H1 (cell line): ENCODE measurements around the gene NHEJ1. TPM values are rescaled to one million over a fixed set of nuclear protein-coding genes. Genes with fewer than 3 reads are reported as not detected.

Source experiments
- ASH2L ChIP-seq: fragments of 200-600, 300-600 bp; sonication (generic); IDR thresholded peaks from one replicate; pipeline ENCODE4 v1.7.1; 2017; ENCODE audit warnings: low read length
- SIRT6 ChIP-seq: IDR thresholded peaks from one replicate; pipeline ENCODE4 v1.7.1; 2012; ENCODE audit warnings: low read length, inconsistent platforms
- polyA plus RNA-seq, 7 experiments: library from polyadenylated mRNA; depleted of rRNA in 3 of 7; stranded (reverse) in 5 of 7; unstranded in 2 of 7; fragments of >200 nt in 5 of 7; fragments of 200-250 nt in 2 of 7; gene quantifications; 1 replicate in 5 of 7; 2 replicates in 1 of 7; 4 replicates in 1 of 7; pipeline versions ENCODE4 v1.2.1 to v1.2.3, GENCODE V29; 2011 to 2013; ENCODE audit warnings: missing spikeins in 2 of 7, mixed read lengths in 2 of 7
- total RNA-seq: library from RNA; stranded (reverse); fragmentation: NEBNext Ultra II Directional; extraction: Animal tissue kit (Norgen Biotek cat#: 25700); gene quantifications from 2 replicates; pipeline ENCODE4 v1.2.1, GENCODE V29; 2021
- TF ChIP-seq, protein P1 (sequence below): IDR thresholded peaks from 2 replicates; pipeline ENCODE4 v1.6.1; 2012; ENCODE audit warnings: inconsistent platforms
- TF ChIP-seq, protein P2 (sequence below): fragments of 300-600 bp; sonication (generic); IDR thresholded peaks from 2 replicates; pipeline ENCODE4 v1.7.1; 2012; ENCODE audit warnings: low read length, moderate library complexity, mild to moderate bottlenecking, inconsistent platforms; ENCODE audit not compliant: insufficient replicate concordance

The NHEJ1 gene
- total and polyA plus RNA-seq, 2 of the 8 experiments (the other 6 are each of a cell fraction or from before 2014, with no cell fraction given) = 22.7 to 24.1 TPM

DNA sequence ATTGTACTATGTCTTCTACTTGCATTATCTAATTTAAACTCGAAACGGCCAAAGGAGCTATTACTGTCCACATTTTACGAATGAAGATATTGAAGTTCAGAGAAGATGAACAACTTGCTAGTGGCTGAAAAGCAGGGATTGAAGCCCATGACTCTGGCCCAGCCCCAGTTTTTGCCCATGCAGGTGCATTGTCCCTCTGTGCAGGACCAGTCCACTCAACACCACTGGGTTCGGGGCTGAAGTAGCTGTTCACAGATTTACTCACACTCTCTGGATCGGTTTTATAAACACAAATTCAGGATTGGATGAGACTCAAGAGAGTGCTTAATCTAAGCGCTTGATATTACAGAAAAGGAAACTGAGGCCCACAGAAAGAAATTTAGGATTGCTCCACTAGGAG, 98.5 kb downstream of the NHEJ1 start (continued):
- TF ChIP-seq SIRT6 (no peak), ASH2L (no peak)
- TF ChIP-seq, protein P1, sequence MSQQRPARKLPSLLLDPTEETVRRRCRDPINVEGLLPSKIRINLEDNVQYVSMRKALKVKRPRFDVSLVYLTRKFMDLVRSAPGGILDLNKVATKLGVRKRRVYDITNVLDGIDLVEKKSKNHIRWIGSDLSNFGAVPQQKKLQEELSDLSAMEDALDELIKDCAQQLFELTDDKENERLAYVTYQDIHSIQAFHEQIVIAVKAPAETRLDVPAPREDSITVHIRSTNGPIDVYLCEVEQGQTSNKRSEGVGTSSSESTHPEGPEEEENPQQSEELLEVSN = no peak
- TF ChIP-seq, protein P2, sequence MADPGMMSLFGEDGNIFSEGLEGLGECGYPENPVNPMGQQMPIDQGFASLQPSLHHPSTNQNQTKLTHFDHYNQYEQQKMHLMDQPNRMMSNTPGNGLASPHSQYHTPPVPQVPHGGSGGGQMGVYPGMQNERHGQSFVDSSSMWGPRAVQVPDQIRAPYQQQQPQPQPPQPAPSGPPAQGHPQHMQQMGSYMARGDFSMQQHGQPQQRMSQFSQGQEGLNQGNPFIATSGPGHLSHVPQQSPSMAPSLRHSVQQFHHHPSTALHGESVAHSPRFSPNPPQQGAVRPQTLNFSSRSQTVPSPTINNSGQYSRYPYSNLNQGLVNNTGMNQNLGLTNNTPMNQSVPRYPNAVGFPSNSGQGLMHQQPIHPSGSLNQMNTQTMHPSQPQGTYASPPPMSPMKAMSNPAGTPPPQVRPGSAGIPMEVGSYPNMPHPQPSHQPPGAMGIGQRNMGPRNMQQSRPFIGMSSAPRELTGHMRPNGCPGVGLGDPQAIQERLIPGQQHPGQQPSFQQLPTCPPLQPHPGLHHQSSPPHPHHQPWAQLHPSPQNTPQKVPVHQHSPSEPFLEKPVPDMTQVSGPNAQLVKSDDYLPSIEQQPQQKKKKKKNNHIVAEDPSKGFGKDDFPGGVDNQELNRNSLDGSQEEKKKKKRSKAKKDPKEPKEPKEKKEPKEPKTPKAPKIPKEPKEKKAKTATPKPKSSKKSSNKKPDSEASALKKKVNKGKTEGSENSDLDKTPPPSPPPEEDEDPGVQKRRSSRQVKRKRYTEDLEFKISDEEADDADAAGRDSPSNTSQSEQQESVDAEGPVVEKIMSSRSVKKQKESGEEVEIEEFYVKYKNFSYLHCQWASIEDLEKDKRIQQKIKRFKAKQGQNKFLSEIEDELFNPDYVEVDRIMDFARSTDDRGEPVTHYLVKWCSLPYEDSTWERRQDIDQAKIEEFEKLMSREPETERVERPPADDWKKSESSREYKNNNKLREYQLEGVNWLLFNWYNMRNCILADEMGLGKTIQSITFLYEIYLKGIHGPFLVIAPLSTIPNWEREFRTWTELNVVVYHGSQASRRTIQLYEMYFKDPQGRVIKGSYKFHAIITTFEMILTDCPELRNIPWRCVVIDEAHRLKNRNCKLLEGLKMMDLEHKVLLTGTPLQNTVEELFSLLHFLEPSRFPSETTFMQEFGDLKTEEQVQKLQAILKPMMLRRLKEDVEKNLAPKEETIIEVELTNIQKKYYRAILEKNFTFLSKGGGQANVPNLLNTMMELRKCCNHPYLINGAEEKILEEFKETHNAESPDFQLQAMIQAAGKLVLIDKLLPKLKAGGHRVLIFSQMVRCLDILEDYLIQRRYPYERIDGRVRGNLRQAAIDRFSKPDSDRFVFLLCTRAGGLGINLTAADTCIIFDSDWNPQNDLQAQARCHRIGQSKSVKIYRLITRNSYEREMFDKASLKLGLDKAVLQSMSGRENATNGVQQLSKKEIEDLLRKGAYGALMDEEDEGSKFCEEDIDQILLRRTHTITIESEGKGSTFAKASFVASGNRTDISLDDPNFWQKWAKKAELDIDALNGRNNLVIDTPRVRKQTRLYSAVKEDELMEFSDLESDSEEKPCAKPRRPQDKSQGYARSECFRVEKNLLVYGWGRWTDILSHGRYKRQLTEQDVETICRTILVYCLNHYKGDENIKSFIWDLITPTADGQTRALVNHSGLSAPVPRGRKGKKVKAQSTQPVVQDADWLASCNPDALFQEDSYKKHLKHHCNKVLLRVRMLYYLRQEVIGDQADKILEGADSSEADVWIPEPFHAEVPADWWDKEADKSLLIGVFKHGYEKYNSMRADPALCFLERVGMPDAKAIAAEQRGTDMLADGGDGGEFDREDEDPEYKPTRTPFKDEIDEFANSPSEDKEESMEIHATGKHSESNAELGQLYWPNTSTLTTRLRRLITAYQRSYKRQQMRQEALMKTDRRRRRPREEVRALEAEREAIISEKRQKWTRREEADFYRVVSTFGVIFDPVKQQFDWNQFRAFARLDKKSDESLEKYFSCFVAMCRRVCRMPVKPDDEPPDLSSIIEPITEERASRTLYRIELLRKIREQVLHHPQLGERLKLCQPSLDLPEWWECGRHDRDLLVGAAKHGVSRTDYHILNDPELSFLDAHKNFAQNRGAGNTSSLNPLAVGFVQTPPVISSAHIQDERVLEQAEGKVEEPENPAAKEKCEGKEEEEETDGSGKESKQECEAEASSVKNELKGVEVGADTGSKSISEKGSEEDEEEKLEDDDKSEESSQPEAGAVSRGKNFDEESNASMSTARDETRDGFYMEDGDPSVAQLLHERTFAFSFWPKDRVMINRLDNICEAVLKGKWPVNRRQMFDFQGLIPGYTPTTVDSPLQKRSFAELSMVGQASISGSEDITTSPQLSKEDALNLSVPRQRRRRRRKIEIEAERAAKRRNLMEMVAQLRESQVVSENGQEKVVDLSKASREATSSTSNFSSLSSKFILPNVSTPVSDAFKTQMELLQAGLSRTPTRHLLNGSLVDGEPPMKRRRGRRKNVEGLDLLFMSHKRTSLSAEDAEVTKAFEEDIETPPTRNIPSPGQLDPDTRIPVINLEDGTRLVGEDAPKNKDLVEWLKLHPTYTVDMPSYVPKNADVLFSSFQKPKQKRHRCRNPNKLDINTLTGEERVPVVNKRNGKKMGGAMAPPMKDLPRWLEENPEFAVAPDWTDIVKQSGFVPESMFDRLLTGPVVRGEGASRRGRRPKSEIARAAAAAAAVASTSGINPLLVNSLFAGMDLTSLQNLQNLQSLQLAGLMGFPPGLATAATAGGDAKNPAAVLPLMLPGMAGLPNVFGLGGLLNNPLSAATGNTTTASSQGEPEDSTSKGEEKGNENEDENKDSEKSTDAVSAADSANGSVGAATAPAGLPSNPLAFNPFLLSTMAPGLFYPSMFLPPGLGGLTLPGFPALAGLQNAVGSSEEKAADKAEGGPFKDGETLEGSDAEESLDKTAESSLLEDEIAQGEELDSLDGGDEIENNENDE = no peak
